OCI-LY1 (cell line): ENCODE results near the gene RPL35.

Experiments used
- EZH2 ChIP-seq: fragments of 200-600 bp; sonication (generic), shearing (Covaris generic); IDR thresholded peaks from 2 replicates; pipeline ENCODE4 v1.8.0; 2017; ENCODE audit warnings: borderline replicate concordance, mixed run types, mild to moderate bottlenecking, antibody characterized with exemption, low read length, moderate library complexity, mixed read lengths
- TF ChIP-seq, protein P1 (sequence below): fragments of 200-600 bp; sonication (generic), shearing (Covaris generic); IDR thresholded peaks from 2 replicates; pipeline ENCODE4 v1.5.1; 2017; ENCODE audit warnings: mild to moderate bottlenecking, antibody characterized with exemption, low read length, moderate library complexity, mixed read lengths

DNA sequence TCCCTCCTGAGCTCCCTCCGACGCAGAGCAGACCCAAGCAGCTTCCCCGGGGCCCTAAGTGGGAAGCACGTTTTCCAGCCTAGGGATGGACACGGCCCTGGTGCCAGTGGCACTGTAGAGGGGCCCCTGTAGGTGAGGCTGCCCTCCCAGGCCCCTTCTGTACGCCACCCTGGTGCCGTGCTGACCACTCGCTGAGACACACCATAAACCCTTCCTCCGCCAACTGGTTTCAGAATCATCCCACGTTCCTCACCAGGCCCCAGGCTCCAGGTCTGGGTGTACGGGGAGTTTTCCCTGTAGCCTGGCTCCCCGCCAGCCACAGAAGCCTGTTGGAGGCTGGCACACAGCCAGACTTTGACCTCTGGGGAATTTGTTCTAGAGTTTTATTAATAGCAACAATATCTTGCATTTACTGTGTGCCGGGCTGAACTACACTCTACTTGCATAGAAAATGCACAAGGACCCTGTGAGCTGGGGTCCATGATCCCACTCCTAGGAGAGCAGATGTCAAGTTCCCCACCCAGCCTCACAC, 26.7 kb downstream of the RPL35 start:
- TF ChIP-seq, protein P1, sequence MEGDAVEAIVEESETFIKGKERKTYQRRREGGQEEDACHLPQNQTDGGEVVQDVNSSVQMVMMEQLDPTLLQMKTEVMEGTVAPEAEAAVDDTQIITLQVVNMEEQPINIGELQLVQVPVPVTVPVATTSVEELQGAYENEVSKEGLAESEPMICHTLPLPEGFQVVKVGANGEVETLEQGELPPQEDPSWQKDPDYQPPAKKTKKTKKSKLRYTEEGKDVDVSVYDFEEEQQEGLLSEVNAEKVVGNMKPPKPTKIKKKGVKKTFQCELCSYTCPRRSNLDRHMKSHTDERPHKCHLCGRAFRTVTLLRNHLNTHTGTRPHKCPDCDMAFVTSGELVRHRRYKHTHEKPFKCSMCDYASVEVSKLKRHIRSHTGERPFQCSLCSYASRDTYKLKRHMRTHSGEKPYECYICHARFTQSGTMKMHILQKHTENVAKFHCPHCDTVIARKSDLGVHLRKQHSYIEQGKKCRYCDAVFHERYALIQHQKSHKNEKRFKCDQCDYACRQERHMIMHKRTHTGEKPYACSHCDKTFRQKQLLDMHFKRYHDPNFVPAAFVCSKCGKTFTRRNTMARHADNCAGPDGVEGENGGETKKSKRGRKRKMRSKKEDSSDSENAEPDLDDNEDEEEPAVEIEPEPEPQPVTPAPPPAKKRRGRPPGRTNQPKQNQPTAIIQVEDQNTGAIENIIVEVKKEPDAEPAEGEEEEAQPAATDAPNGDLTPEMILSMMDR, result no peak
- no peak for TF ChIP-seq EZH2
